HUDEP-2 (cell line): ENCODE data around the gene TBC1D3B.
"Not testable (repeated sequence)": the region's sequence is repeated elsewhere in the genome, so short reads cannot be mapped to it uniquely, and the experiment has no call there.

Experiments used
- DNase-seq, 76 experiments: peaks; one replicate each; lab custom pipeline; 2025; ENCODE audit not compliant: unreplicated experiment in 76 of 76; lab: John Stamatoyannopoulos, UW

Gene TBC1D3B

DNA sequence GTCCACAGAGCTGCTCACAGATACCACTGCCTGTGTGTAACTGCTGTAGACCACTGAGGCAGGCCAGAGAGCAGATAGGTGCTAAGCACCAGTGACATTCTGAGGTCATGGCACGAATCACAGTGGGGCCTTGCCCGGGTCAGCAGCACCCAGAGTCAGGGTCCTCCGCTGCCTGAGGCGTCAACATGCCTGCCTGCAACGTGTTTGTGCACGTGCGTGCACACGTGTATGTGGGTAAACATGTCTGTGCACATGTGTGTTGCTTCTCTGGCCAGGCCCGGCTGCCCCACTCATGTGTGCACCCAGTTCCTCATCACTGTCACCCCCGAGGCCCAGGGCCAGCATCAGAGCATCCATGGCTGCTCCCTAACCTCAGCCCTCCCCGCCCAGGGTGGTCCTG, at the start of gene TBC1D3B:
TSS of gene TBC1D3B (minus strand) at position 101 of the 400 bp plus-strand sequence. CDS start 1,586 bp downstream, outside the sequence.
- not testable (repeated sequence) for DNase-seq

- not testable (repeated sequence) for DNase-seq
Observed at GRCh38 chr17:36222967-36223366, 46.5 kb upstream of the TBC1D3B start.

- DNase-seq = not testable (repeated sequence)
Observed at GRCh38 chr17:36221581-36222100, 45.2 kb upstream of the TBC1D3B start.

DNA sequence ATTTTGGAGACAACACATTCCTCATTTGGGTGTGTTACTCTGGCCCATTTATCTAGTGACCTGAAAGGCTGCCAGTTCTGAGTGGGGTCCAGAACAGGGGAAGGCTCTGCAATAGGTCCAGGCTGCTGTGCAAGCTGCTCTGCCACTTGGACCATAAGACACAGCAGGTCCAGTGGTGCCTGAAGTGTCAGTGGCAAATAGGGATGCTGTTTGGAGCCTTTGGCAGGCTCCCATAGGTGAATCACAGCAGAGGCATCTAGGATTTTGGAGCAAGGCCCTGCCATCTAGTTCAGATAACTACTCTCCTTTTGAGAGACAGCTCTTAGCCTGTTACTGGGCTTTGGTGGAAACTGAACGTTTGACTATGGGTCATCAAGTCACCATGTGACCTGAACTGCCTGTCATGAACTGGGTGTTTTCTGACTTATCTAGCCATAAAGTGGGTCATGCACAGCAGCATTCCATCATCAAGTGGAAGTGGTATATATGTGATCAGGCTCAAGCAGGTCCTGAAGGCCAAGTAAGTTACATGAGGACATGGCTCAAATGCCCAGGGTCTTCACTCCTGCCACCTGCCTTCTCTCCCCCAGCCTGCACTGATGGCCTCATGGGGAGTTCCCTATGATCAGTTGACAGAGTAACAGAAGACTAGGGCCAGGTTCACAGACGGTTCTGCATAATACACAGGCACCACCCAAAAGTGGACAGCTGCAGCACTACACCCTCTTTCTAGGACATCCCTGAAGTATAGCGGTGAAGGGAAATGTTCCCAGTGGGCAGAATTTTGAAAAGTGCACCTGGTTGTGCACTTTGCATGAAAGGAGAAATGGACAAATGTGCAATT, 44.5 kb upstream of the TBC1D3B start:
- not testable (repeated sequence) for DNase-seq

DNA sequence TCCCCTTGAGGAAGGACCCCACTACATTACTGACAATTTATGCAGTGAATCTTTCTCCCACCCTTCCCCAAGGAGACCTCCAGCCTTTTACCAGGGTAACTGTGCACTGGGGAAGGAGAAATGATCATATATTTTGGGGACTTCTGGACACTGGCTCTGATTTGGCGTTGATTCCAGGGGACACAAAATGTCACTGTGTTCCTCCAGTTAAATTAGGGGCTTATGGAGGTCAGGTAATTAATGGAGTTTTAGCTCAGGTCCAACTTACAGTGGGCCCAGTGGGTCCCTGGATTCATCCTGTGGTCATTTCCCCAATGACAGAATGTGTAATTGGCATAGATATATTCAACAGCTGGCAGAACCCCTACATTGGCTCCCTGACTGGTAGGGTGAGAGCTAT, 43.1 kb upstream of the TBC1D3B start:
- DNase-seq = not testable (repeated sequence)

GRCh38 chr17:36215406-36216308, 39.2 kb upstream of the TBC1D3B start:
- not testable (repeated sequence) for DNase-seq

DNA sequence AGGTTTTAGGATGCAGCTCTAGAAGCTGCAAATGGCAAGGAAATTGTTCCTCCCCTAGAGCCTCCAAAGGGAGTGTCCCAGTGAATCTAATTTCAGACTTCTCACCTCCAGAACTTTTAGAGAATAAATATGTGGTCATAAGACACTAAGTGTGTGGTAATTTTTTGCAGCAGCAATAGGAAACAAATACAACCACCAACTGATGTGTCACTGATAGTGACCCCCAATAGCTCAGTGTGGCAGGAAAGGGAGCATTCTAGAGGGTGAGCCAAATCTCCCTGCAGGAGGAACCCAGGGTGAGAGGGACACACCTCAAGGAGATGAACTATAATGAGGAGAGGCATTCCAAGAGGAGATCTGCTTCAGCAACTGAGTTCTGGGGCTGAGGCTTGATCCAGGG, 38.5 kb upstream of the TBC1D3B start:
- no peak for DNase-seq

- DNase-seq = no peak
Observed at GRCh38 chr17:36213695-36214094, 37.3 kb upstream of the TBC1D3B start.

DNA sequence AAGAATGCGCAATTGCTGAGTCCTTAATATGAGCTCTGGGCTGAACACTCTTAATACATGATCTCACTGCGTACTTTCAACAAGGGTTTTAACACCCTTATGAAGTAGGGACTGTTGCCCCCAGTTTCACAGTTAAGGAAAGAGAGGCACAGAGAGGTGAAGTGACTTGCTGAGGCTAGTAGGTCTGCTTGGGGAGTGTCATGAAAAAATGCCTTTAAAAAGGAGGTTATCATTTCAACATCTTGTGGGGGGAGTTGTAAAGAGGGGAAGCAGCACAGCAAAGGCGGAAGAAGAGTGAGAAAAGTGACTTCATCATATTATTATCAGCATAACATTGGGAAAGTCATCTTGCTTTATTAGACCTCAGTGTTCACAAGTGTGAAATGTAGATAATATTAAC, 36.5 kb upstream of the TBC1D3B start:
- DNase-seq = no peak

DNA sequence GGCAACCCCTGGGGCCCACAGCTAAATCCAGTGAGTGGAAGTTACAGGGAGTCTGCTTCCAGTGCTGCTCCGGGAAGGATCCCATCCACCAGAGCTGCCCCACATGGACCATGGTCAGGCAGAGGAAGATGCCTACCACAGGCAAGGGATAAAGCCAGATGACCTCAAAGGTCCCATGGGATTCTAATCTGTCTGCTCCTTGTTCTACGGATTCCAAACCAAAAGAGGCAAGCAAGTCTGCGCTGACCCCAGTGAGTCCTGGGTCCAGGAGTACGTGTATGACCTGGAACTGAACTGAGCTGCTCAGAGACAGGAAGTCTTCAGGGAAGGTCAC, 35.8 kb upstream of the TBC1D3B start:
- DNase-seq = no peak

DNA sequence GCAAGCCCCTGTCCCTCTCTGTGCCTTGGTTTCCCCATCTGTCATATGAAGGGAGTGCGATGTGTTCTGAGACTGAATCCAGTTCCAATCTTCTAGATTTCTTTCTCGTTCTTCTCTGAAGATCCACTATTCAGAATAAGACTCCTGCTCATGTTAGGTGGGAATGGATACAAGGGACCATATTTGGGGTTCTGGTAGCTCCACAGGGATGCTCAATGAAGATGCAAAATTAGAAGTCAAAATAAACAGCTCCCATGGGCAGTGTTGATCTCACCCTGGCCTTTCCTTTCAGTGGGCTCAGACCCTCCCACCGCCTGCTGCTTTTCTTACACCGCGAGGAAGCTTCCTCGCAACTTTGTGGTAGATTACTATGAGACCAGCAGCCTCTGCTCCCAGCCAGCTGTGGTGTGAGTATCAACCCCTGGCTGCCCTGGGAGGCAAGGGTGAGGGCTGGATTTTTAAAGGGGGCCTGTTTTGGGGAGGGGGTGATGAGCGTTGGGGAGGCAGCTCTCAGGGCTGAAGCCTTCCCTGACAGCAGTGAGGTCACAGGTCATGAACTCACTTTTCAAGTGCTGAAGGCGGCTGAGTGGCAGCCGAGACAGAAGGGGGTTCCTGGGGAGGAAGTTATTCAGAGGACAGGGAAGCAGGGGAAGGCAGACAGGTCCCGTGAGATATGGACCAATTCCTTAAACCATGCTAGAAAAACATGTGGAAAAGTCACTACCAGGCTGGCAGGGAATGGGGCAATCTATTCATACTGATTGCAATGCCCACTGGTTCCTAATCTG, 35.2 kb upstream of the TBC1D3B start:
- not testable (repeated sequence) for DNase-seq

- DNase-seq = not testable (repeated sequence)
Observed at GRCh38 chr17:36210439-36211211, 34.2 kb upstream of the TBC1D3B start, which contains the start of gene CCL4L2. TSS of gene CCL4L2 (plus strand) at chr17:36211063.

GRCh38 chr17:36209575-36209974, 33.1 kb upstream of the TBC1D3B start:
- no peak for DNase-seq

DNA sequence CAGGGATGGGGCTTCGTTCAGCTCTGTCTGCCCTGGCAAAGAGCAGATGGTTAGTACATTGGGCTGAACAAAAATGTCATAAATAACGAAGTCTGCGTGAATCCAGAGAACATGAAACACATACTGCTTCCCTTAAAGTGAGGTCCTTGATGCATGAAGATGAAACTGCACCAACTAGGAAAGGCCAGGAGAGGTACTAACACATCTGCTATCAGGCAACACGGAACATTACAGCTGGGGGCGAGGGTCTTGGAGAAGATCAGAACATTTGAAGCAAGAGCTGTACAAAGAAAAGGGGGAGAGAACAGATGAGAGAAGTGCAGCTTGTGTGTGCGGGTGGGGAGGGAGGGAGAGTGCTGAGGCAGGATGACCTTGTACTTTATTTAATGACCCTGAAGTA, 30.9 kb upstream of the TBC1D3B start:
- not testable (repeated sequence) for DNase-seq

DNA sequence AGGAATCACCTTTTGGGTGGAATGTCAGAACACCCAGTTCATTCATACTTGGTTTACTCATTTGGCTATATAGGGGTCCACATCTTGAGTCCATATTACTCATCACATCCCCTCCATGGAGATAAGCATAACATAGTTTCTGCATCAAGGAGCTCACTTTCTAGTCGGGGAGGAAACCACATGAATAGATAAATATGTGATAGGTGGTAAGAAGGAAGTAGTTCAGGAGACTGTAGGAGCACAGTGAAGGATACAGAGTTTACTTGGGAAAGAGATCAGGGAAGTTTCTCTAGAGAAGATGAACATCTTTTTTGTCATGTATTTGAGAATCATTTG, 30.0 kb upstream of the TBC1D3B start:
- DNase-seq = not testable (repeated sequence)

- DNase-seq = no peak
Observed at GRCh38 chr17:36205637-36206485, 29.4 kb upstream of the TBC1D3B start.

DNA sequence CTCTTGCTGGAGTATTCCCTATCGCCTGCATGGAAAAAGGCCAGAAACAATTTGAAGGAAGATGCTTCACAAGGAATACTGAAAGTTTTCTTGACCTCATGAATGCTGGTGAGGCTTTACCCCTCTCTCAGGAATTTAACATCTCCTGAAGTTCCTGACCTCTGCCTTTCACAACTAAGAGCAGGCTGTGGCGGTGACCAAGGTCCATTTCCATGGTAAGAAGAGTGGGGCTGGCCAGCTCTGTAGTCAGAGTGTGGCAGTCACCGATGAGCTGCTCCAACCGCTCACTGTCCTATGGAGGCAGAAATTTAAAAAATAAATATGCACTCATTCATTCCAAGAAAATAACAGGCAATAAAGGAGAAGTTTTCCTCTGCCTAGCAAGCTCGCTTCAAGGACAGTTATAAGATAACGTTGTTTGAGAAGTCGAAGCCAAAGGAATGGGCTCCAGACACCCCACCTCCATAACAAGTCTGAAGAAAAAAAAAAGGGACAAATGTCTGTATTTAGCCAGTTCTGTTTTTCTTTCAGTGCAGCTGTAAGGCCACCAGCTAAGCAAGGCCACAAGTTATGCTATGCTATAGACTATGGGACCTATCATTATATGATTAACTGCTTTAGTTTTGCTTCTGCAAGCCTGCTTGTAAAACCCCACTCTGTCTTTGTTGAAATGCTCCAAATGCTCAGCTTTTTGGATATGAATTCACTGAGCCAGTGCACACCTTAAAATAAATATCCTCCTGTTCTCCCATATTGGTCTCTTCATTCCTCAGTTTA, 28.5 kb upstream of the TBC1D3B start:
- no peak for DNase-seq

- peak in 1 of 76 experiments; percentile 19 for DNase-seq
Observed at GRCh38 chr17:36203335-36203734, 26.9 kb upstream of the TBC1D3B start.
